K562 (cell line): ENCODE results near the gene ZNF337. TPM values are rescaled to one million over a fixed set of nuclear protein-coding genes. Genes with fewer than 3 reads are reported as not detected.
A peak's percentile ranks its signal among the peaks of the same experiment; 100 is the strongest.

Experiments
- ATF7 ChIP-seq: fragments of 450-650 bp; IDR thresholded peaks from 2 replicates; pipeline ENCODE4 v1.7.1; 2014; ENCODE audit warnings: mild to moderate bottlenecking, moderate library complexity
- NR2C2 ChIP-seq, 2 experiments: fragments of 200-800 bp in 1 of 2; sonication (Bioruptor generic) in 1 of 2; sonication (generic) in 1 of 2; formaldehyde crosslinking in 1 of 2; IDR thresholded peaks; 2 replicates each; pipeline versions ENCODE4 v1.6.1 to v1.8.0; 2016 to 2022; ENCODE audit warnings: mild to moderate bottlenecking in 1 of 2, missing compliant biosample characterization in 1 of 2, missing genetic modification characterization in 1 of 2, missing genetic modification reagents in 1 of 2
- STAT5A ChIP-seq: IDR thresholded peaks from 2 replicates; pipeline ENCODE4 v1.6.1; 2012; ENCODE audit warnings: low read length, inconsistent platforms, borderline replicate concordance
- ZNF121 ChIP-seq: sonication (generic); formaldehyde crosslinking; conservative IDR thresholded peaks from 2 replicates; pipeline ENCODE4 v1.8.0; 2022; ENCODE audit warnings: missing genetic modification reagents
- polyA plus RNA-seq, 8 experiments: library from polyadenylated mRNA; depleted of rRNA in 4 of 8; stranded (reverse) in 5 of 8; unstranded in 3 of 8; fragments of >200 nt; fragmentation: Nextera tagmentation in 2 of 8; fragmentation: Illumina TruSeq in 1 of 8; extraction: Ambion mirVana in 2 of 8; extraction: Trizol in 1 of 8; gene quantifications; 2 replicates each; pipeline versions ENCODE4 v1.2.1 to v1.2.3, GENCODE V29; 2011 to 2014; ENCODE audit warnings: inconsistent platforms in 1 of 8, missing spikeins in 1 of 8
- total RNA-seq, 7 experiments: library from RNA; depleted of rRNA in 6 of 7; stranded (reverse); fragments of >200 nt in 6 of 7; fragmentation: Illumina TruSeq in 2 of 7; extraction: Trizol in 2 of 7; gene quantifications; 2 replicates each; pipeline versions ENCODE4 v1.2.1 to v1.2.3, GENCODE V29; 2011 to 2021; ENCODE audit warnings: low replicate concordance in 1 of 7
- TF ChIP-seq, protein P1 (sequence below), 2 experiments: fragments of 450-650 bp; formaldehyde crosslinking in 1 of 2; IDR thresholded peaks; 2 replicates each; pipeline versions ENCODE4 v1.4.0 to v1.6.1; 2014 to 2020; ENCODE audit warnings: mild to moderate bottlenecking in 2 of 2, borderline replicate concordance in 1 of 2, low read depth in 1 of 2
- TF ChIP-seq, protein P2 (sequence below): fragments of 250-450 bp; sonication (Bioruptor Pico); IDR thresholded peaks from 2 replicates; pipeline ENCODE4 v1.8.0; 2022; ENCODE audit warnings: moderate library complexity, mild to moderate bottlenecking, inconsistent platforms
- TF ChIP-seq, protein P3 (sequence below), 2 experiments: fragments of 450-650 bp; IDR thresholded peaks; 2 replicates each; pipeline ENCODE4 v1.6.1; 2016; ENCODE audit warnings: mild to moderate bottlenecking in 2 of 2, borderline replicate concordance in 1 of 2, low read depth in 1 of 2, moderate library complexity in 1 of 2

ZNF337 gene
- total and polyA plus RNA-seq, 9 of the 15 experiments (the other 6 are each of a cell fraction or from before 2014, with no cell fraction given) = 0.25 to 5.6 (median 3.5) TPM

DNA sequence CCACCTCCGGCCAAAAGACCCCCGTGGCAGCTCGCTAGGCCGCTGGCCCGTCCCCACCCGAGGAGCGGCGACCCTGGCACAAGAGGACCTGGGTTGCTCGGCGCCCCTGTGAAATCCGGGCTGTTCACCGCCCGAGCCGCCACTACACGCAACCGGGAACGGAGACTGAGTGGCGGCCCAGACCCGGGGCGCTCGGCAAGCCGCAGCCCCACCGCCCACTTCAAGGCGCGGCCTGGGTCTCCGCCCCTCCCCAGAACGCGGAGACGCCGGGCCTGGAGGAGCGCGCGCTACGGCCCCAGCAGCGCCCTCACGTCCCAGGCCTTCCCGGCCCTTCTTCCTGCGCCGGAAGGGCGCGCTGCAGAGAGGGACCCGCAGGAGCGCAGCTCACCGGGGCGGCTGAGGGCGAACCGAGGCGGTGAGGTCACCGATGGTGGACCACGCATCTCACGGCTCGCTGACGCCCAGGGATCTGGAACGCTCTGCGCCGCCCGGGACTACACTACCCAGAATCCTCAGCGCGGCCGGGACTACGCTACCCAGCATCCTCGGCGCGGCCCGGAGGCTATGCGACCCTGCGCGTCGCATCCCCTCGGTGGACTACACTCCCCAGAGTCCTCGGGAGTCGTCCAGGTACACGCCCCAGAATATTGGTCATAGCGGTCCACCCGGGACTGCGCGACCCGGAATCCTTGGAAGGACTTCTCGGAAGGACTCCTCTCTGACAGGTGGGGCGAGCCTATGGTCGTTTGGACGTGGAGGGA lies at the start of gene ZNF337 (continued):
- TF ChIP-seq ZNF121 (CRISPR knock-in tag) = no peak
- TF ChIP-seq ATF7 = peak; percentile 94
- TF ChIP-seq, protein P1, sequence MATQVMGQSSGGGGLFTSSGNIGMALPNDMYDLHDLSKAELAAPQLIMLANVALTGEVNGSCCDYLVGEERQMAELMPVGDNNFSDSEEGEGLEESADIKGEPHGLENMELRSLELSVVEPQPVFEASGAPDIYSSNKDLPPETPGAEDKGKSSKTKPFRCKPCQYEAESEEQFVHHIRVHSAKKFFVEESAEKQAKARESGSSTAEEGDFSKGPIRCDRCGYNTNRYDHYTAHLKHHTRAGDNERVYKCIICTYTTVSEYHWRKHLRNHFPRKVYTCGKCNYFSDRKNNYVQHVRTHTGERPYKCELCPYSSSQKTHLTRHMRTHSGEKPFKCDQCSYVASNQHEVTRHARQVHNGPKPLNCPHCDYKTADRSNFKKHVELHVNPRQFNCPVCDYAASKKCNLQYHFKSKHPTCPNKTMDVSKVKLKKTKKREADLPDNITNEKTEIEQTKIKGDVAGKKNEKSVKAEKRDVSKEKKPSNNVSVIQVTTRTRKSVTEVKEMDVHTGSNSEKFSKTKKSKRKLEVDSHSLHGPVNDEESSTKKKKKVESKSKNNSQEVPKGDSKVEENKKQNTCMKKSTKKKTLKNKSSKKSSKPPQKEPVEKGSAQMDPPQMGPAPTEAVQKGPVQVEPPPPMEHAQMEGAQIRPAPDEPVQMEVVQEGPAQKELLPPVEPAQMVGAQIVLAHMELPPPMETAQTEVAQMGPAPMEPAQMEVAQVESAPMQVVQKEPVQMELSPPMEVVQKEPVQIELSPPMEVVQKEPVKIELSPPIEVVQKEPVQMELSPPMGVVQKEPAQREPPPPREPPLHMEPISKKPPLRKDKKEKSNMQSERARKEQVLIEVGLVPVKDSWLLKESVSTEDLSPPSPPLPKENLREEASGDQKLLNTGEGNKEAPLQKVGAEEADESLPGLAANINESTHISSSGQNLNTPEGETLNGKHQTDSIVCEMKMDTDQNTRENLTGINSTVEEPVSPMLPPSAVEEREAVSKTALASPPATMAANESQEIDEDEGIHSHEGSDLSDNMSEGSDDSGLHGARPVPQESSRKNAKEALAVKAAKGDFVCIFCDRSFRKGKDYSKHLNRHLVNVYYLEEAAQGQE (IDR thresholded peaks at IDR 0.05; ENCODE audit: borderline replicate concordance) = no peak
- TF ChIP-seq, protein P1 (CRISPR knock-in tag; IDR thresholded peaks at IDR 0.05; ENCODE audit: low read depth) = no peak
- TF ChIP-seq NR2C2 (CRISPR knock-in tag; IDR thresholded peaks at IDR 0.05) = peak; percentile 87
- peak; percentile 96 for TF ChIP-seq NR2C2 (tag; IDR thresholded peaks at IDR 0.05)
- TF ChIP-seq, protein P2, sequence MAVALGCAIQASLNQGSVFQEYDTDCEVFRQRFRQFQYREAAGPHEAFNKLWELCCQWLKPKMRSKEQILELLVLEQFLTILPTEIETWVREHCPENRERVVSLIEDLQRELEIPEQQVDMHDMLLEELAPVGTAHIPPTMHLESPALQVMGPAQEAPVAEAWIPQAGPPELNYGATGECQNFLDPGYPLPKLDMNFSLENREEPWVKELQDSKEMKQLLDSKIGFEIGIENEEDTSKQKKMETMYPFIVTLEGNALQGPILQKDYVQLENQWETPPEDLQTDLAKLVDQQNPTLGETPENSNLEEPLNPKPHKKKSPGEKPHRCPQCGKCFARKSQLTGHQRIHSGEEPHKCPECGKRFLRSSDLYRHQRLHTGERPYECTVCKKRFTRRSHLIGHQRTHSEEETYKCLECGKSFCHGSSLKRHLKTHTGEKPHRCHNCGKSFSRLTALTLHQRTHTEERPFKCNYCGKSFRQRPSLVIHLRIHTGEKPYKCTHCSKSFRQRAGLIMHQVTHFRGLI = no peak
- TF ChIP-seq, protein P3, sequence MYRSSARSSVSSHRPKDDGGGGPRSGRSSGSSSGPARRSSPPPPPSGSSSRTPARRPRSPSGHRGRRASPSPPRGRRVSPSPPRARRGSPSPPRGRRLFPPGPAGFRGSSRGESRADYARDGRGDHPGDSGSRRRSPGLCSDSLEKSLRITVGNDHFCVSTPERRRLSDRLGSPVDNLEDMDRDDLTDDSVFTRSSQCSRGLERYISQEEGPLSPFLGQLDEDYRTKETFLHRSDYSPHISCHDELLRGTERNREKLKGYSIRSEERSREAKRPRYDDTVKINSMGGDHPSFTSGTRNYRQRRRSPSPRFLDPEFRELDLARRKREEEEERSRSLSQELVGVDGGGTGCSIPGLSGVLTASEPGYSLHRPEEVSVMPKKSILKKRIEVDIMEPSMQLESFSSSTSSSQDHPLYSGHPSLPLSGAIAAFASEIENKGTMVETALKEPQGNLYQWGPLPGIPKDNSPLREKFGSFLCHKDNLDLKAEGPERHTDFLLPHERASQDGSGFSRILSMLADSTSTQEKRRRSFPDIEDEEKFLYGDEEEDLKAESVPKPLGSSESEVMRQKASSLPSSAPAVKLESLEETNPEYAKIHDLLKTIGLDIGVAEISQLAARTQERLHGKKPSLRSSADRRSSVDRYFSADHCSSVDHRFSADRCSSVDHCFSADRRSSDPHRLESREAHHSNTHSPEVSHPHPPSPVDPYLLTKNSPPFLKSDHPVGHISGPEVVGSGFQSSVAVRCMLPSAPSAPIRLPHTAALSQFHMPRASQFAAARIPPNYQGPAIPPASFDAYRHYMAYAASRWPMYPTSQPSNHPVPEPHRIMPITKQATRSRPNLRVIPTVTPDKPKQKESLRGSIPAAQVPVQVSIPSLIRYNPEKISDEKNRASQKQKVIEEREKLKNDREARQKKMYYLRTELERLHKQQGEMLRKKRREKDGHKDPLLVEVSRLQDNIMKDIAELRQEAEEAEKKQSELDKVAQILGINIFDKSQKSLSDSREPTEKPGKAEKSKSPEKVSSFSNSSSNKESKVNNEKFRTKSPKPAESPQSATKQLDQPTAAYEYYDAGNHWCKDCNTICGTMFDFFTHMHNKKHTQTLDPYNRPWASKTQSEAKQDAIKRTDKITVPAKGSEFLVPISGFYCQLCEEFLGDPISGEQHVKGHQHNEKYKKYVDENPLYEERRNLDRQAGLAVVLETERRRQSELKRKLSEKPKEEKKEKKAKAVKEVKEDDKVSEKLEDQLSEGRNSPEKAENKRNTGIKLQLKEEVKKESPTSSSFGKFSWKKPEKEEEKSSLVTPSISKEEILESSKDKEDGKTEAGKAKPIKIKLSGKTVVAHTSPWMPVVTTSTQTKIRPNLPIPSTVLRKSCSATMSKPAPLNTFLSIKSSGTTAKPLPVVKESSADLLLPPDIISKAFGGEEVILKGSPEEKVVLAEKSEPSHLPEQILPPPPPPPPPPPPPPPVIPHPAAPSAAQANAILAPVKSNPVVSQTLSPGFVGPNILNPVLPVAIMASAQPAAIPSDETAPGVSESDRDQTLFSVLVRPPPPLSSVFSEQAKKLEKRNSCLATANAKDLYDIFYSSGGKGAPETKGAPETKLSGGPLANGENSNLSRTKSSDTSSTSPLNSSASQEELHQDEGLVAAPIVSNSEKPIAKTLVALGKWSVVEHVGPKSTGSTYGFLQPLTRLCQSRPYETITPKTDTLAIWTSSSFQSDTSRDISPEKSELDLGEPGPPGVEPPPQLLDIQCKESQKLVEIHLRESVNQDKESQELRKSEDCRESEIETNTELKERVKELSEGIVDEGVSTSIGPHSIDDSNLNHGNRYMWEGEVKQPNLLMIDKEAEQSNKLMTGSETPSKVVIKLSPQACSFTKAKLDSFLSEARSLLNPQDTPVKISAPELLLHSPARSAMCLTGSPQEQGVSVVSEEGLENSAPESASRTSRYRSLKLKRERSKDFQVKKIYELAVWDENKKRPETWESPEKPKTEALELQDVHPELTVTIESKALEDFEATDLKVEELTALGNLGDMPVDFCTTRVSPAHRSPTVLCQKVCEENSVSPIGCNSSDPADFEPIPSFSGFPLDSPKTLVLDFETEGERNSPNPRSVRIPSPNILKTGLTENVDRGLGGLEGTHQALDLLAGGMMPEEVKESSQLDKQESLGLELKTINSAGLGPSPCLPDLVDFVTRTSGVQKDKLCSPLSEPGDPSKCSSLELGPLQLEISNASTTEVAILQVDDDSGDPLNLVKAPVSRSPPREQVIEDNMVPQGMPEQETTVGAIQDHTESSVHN (IDR thresholded peaks at IDR 0.05; ENCODE audit: borderline replicate concordance in 1 of 2, low read depth in 1 of 2) = no peak
- TF ChIP-seq STAT5A = no peak
